ENCODE results near the gene ZDHHC3.

GRCh38 chr3:44905446-44906157 lies 70.4 kb downstream of the ZDHHC3 start:
- TF ChIP-seq EZH2 (IDR thresholded peaks at IDR 0.05; ENCODE audit: borderline replicate concordance, low read depth, low read length, severe bottlenecking): no peak
- TF ChIP-seq, protein P1, sequence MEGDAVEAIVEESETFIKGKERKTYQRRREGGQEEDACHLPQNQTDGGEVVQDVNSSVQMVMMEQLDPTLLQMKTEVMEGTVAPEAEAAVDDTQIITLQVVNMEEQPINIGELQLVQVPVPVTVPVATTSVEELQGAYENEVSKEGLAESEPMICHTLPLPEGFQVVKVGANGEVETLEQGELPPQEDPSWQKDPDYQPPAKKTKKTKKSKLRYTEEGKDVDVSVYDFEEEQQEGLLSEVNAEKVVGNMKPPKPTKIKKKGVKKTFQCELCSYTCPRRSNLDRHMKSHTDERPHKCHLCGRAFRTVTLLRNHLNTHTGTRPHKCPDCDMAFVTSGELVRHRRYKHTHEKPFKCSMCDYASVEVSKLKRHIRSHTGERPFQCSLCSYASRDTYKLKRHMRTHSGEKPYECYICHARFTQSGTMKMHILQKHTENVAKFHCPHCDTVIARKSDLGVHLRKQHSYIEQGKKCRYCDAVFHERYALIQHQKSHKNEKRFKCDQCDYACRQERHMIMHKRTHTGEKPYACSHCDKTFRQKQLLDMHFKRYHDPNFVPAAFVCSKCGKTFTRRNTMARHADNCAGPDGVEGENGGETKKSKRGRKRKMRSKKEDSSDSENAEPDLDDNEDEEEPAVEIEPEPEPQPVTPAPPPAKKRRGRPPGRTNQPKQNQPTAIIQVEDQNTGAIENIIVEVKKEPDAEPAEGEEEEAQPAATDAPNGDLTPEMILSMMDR (IDR thresholded peaks at IDR 0.05; ENCODE audit: borderline replicate concordance, extremely low read depth, low read length, poor library complexity, severe bottlenecking): no peak

Data from DND-41 (cell line).